ENCODE measurements around the gene H1-8. TPM values are rescaled to one million over a fixed set of nuclear protein-coding genes. Genes with fewer than 3 reads are reported as not detected.

The H1-8 gene
- total RNA-seq, result not detected in 2 replicates

GRCh38 chr3:129543156-129543790, at the start of gene H1-8:
H1-8 (plus strand) TSS chr3:129543175; CDS start chr3:129543219, 44 bp downstream.

GRCh38 chr3:129528589-129529100, 14.3 kb upstream of the H1-8 start, which contains the start of gene RHO:
RHO (plus strand) TSS chr3:129528639; CDS start chr3:129528734, 95 bp downstream.

Other genes with a start within 250 kb of the H1-8 start
- gene EFCAB12, start 114.5 kb upstream of the H1-8 start, total RNA-seq, result not detected in 2 replicates
- gene MBD4, start 103.2 kb upstream of the H1-8 start, total RNA-seq, result 18.1 and 22.7 TPM in 2 replicates
- gene IFT122, start 103.0 kb upstream of the H1-8 start, total RNA-seq, result 10.5 and 11.5 TPM in 2 replicates
- gene RHO, start 14.5 kb upstream of the H1-8 start, total RNA-seq, result not detected in 2 replicates
- gene PLXND1, start 63.5 kb downstream of the H1-8 start, total RNA-seq, result 0.47 and 0.76 TPM in 2 replicates

All from hair follicular keratinocyte (primary cell).